HG02571 (cell line): ENCODE measurements around the gene PARD3.

Source experiments
- ATAC-seq: cut with Tn5 transposase; IDR thresholded peaks from one replicate; pipeline ENCODE4 v1.9.1; 2021; ENCODE audit warnings: mild to moderate bottlenecking, moderate library complexity; ENCODE audit not compliant: unreplicated experiment

The PARD3 gene

DNA sequence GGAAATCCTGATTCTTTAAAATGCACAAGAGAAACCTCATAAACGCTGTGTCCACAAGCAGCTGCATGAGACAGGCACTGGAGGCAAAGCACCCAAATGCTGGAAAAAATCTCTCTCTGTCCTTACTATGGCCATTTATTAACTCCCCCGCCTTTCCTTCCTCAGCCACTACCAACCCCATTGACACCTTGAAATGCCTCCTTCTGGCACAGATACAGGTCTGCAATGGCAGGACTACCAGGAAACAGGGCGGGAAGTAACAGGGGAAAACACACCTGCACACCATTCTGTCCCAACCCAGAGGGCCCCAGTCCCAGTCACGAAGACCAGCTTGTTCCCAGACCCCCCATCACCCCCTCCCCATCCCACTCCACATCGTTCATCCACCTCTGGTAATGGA, 224.3 kb downstream of the PARD3 start:
- no peak for ATAC-seq

- ATAC-seq: no peak
Measured at GRCh38 chr10:34589275-34589674, 225.8 kb downstream of the PARD3 start.

DNA sequence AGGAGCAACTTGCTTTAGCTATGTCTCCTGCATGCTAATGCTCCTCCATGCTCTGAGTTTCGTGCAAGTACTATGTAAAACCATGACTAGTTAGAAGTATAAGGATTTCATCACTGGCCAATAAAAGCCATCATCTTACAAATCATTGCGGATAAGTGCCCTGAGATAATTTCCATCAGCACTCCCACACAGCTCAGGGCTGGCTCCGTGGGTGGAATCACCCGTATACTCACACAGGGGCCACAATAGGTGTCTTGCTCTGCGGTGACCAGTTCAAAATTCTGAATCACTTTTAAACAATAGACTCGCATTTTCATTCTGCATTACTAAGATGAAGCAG, 227.4 kb downstream of the PARD3 start:
- no peak for ATAC-seq

- no peak for ATAC-seq
Measured at GRCh38 chr10:34587002-34587679, 228.0 kb downstream of the PARD3 start.

- no peak for ATAC-seq
Measured at GRCh38 chr10:34585422-34586112, 229.5 kb downstream of the PARD3 start.

- no peak for ATAC-seq
Measured at GRCh38 chr10:34584164-34584563, 230.9 kb downstream of the PARD3 start.

- ATAC-seq: no peak
Measured at GRCh38 chr10:34581801-34582532, 233.1 kb downstream of the PARD3 start.

DNA sequence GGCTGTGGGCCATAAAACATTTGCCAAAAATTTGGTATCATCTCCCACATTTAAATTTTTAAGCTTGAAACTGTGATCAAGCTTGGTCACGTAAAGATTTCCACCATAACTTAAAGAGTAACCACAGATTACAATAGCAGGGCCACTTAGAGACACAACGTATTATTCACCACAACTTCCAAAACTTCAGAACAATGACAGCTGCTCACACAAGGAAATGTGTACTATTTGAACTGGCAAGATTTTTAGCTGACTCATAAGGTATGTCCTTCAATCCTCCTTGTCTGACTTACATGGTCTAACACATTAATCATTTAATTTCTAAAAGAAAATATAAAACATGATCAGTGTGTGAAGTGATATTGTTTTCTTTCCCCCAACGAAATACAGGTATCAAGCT, 234.5 kb downstream of the PARD3 start:
- no peak for ATAC-seq

- no peak for ATAC-seq
Measured at GRCh38 chr10:34580214-34580613, 234.9 kb downstream of the PARD3 start.

DNA sequence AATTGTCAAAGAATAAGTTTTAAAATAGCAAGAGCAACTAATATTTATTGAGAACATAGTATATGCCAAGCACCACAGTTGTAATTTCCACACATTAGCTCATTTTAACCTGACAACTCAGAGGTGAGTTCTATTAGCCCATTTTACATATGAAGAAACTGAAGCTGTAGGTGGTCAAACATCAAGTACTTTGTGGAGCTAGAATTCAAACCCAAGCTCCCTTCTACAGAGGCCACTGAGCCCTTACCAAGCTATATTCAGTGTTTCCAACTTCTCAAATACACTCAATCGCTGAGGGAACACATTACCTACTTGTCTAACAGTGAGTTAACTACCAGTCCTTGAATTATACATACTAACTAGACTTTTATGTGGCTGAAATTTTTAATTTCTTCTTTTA, 236.6 kb downstream of the PARD3 start:
- no peak for ATAC-seq

GRCh38 chr10:34576797-34577196, 238.3 kb downstream of the PARD3 start:
- no peak for ATAC-seq

- ATAC-seq: no peak
Measured at GRCh38 chr10:34575882-34576281, 239.2 kb downstream of the PARD3 start.

DNA sequence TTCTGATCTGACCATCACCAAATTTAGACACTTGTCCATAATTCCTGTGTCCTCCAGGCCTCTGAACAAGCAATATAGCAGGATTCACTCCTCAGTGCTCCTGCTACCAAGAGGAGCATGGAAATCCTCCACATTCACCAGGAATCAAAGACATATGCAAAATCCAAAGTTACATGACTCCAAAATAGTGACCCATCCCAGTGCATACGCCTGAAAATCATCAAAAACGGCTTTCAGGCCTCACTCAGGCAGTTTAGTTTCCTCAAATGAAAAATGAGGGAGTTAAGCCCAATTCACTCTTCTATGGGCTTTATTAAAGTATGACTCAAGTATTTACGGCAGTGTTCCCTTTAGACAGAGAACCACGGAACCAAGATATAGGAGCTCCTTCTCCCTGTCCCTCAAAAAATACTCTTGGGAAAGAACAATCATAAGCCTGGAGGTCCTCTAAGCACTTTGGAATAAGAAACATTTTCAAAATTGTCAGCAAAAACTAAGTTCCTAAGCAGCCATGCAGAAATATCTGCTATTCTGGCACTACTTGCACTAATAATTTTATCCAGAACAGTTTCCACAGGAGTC, 240.7 kb downstream of the PARD3 start:
- ATAC-seq: no peak

DNA sequence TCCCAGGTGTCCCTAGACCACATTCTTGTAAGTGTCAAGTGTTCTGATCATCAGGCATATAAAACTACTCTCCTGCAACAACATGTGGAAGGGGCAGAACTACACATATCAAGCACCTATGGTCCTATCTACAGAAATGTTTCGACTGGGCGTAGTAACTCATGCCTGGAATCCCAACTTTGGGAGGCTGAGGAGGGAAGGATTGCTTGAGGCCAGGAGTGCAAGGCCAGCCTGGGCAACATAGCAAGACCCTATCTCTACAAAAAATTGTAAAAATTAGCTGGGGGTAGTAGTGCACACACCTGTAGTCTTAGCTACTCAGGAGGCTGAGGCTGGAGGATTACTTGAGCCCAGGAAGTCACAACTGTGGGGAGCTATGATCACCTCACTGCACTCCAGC, 244.2 kb downstream of the PARD3 start:
- no peak for ATAC-seq

- ATAC-seq: no peak
Measured at GRCh38 chr10:34567659-34568253, 247.3 kb downstream of the PARD3 start.

- no peak for ATAC-seq
Measured at GRCh38 chr10:34565934-34566333, 249.2 kb downstream of the PARD3 start.

- no peak for ATAC-seq
Measured at GRCh38 chr10:34558093-34558583, 257.0 kb downstream of the PARD3 start.

DNA sequence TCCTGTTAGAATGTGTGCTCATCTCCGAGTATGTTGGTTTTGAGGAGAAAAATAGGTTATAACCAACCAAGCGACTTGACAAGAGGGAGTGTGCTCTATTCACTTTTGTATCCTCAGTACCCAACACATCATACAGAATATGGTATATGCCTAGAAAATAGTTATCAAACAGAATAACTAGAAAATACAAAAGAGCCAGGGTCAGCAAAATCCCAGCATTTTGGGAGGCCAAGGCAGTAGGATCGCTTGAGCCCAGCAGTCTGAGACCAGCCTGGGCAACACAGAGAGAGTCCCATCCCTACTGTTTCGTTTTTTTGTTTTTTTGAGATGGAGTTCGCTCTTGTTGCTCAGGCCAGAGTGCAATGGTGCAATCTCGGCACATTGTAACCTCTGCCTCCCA, 257.9 kb downstream of the PARD3 start:
- no peak for ATAC-seq

DNA sequence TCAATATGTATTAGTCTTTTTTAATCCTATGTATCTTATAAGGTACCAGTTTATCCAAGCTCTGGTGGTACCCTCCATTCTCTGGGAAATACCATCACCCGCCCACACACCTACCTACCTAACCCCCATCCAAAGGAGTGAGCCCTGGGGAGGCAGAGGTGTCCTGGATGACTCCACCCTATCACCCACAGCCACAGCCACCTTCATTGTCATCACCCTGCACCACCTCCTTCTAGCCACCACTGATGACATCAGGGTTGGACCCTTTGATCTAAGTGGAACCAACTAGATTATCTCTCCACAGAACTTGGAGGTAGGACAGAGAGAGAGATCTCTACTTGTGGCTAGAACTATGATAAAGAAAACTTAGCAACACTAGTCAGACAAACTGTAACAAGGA, 259.4 kb downstream of the PARD3 start:
- no peak for ATAC-seq

DNA sequence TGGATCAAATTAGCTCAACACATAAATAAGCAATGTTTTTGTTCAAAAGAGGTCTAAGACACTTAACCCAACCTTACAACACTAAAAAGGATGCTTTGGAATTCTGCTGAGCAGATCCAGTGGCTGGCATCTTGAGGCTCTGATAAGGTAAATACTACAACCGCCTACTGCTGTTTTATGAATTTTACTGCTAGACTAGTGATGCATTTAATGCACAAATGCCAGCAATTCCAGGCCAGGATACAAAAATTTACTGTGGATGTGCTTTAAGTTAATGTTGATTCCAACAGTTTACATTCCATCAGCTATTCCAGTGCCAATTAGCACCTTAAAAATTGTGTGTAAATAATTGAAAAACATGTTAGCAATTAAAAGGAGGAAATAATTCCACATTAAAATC, 261.3 kb downstream of the PARD3 start:
- no peak for ATAC-seq

- no peak for ATAC-seq
Measured at GRCh38 chr10:34551295-34551694, 263.8 kb downstream of the PARD3 start.
